CD4-positive, alpha-beta T cell treated with Interleukin-15 for 4 hours (primary cell): ENCODE measurements around the gene C1QTNF3.
"Not testable (repeated sequence)": the region's sequence is repeated elsewhere in the genome, so short reads cannot be mapped to it uniquely, and the experiment has no call there.

ENCODE experiments used
- DNase-seq: peaks from one replicate; pipeline ENCODE4 v3.0.0-alpha.2; 2020; ENCODE audit warnings: low spot score

C1QTNF3 gene

DNA sequence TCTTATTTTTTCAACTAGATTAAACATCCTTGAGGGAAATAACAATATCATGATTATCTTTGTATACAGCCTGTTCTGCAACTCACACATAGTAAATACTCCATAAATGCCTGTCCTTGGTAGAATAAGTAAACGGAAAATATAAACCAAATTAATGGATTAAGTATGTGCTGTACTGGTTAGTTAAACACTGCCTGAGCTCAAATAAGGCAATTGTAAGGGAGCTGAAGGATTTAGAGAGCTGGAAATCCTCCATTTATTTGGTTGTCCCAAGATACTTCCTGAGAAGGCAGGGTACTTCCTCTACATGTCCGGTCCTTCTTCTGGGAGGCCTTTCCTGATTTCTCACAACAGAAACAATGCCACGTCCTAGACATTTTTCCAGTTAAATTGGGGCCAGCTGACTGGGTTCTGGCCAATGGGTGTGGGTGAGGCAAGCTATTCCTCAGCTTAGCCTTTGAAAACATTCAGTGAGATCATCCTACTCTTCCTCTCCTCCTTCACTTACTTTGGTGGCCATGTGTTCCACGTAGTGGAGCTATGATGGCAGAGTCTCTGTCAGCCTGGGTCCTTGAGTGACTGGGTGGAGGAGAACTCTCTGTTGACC, 8.5 kb upstream of the C1QTNF3 start:
- DNase-seq = no peak

DNA sequence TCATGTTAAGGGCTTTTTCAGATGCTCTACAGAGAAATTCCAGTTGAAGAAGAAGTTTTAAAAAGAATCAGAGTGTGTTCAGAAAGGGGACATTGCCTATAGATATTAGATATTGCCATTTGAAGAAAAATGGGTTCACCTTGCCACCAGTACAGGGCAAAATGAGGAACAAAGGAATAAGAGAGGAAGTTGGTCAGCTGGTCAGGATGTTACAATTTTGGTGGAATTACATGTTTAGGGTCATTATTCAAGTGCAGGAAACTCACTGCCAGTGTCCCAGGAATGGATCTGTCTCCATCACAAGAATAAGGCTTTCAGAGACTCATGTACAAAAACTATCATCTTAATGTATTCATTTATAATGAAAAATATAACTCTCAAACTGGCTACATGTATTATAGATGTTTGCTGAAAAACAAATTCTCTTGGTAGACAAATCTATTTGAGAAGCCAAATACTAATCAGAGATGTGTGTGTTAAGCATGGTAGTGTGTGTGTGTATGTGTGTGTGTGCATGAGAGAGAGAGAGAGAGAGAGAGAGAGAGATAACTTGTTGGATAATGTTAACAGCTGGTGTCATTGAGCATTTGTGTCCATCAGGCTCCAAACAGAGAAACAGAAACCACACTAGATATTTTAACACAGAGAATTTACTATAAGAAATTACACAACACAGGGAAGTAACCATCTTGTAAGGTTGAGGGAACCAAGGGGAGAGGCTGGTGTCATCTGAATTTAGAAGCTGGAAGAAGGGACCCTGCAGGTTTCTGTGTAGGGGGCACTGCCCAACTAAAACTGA, 5.0 kb upstream of the C1QTNF3 start:
- DNase-seq = no peak

DNA sequence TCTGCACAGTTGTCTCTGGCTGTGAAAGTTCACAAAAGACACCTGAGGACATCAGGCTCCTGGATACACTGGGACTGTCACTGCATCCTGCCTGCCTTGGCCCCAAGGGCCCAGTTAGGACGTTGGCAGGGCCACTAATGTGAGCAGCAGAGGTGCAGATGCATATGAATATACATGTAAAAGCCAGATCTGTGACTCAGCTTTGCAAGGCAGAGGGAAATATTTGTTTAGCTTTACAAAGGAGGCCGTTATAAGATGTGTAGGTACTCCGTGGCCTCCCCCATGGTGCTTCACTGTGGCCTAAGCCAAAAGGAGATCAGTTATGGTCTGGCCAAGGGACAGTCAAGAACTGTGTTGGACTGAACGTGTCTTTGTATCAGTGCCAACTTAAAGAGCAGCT, 4.1 kb upstream of the C1QTNF3 start:
- no peak for DNase-seq

DNA sequence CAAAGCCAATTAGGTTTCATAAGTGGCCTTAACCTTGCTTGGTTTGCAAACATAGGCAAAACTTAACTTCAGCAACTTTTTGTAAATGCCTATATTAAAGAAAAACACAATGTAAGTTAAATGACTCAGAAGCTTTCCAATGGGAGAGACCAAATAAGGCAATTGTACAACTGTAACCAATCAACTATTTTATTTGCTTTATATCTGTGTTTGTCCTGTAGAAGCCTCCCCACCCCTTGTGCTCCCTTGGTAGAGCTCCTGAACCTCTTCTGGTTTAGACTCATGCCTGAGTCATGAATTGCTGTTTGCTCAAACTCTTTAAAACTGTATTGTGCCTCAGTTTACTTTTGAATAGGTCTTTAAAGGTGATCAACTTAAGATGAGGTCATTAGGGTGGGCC, 3.0 kb upstream of the C1QTNF3 start:
- DNase-seq = no peak

DNA sequence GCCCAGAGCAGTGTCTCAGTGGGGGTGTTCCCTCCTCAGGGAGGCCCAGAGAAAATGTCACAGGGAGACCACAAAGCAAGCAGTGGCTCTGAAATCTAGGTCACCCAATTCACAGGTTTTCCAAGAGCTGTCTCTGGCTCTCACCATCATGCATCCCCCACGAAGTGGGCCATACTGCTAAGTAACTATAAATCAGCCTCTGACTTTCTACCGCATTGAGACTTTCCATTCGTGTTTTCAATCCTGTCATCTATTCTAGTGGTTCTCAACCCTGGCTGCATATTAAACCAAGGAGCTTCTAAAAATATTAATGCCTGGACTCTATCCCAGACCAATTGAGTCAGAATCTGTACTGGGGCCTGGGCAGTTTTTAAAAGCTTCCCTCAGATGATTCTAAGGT, 2.0 kb upstream of the C1QTNF3 start:
- no peak for DNase-seq

DNA sequence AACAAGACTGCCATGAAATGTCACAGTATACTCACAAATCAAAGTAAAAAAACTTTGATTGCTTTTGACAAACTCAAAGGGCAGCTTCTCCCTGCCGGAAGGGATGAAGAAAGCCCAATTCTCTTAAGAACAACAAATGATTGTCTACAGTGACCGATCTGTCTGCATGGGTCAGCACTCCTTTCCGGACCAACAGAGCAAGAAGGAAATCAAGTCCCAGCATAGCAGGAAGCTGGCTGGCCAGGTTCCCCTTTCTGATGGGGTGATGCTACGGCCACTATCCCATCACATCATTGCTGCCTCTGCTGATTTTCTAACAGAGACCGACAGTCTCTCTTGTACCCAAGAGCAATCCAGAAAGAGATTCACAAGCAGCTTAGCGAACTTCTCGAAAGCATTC, 692 bp downstream of the C1QTNF3 start:
- no peak for DNase-seq

DNA sequence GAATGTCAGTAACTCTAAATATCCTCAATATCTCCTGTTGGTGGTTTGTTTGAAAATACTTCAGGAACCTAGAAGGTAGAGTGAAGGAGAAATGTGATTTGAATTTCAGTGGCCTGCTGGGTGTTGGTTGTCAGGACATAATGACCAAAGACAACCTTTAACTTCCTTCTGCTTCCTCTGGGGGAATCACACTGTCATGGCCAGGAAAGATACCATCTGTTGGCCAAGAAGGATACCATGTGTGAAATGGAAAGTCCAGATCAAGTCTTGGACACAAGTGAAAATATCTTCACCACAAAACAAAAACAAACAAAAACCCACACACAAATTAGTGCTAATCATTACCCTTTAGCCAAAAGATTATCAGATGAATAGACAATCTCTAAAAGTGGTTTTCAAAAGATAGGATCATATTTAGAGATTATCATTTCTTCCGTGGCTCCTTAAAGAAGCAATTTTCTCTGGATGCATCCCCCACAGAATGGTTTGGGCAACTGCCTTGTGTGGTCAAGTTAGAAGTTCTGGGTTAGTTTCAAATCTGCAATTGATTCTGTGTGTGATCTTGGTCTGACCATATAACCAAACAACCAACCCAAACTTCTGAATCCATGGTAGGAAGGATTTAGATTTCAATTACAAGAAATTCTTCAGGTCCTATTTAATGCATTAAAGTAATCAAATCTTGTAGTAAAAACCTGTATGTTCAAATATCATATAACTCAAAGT, 1.6 kb downstream of the C1QTNF3 start:
- DNase-seq = no peak

DNA sequence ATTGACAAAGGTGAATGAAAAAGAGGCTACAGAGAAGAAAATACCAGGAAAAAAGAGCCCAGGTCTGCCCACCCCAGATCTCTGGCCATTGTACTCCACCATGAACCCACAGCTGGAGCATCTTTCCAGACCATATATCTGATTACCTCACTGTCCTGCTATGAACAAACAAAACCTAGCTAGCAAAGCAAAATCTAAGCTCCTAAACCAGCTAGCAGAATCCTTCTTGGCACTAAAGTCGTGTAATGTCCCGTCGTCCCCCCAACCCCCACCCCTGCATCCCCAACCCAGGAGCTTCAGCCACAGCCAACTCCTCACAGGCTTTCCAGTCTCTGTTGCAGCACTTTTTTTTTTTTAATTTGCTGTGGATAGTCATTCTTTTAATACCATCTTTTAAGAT, 2.5 kb downstream of the C1QTNF3 start:
- no peak for DNase-seq

DNA sequence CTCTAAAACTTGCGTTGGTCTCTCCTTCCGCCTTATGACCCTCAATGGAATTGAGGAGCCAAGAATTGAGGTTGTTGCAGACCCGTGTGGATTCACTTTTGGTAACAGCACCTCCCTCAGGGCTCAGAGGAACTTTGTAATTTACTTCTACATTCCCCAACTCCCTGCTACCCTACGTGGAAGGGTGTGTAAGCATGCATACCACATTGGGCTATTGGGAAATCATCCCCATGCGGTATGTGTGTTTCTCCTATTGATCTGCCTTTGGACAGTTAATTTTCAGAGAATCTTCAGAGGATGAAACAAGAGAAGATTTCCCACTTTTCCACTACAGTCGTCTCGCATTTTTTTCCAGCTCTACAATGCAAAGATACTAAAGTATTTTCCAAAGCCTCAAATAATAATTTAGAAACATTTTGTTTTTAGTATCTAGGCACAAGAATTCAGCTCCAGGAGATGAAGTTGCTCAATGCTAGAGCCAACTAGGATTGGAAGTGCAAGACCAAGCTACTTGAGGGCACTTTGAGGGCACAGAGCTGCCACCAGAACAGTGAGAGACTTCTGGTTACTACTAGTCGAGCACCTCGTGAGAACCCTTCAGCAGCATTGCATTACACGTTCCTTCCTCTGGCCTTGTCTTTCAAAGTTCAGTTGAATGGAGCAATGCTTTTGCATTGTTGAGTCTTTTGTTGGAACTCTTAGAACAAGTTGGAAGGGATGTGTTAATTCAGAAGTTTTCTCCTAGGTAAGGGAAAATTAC, 3.4 kb downstream of the C1QTNF3 start:
- no peak for DNase-seq

DNA sequence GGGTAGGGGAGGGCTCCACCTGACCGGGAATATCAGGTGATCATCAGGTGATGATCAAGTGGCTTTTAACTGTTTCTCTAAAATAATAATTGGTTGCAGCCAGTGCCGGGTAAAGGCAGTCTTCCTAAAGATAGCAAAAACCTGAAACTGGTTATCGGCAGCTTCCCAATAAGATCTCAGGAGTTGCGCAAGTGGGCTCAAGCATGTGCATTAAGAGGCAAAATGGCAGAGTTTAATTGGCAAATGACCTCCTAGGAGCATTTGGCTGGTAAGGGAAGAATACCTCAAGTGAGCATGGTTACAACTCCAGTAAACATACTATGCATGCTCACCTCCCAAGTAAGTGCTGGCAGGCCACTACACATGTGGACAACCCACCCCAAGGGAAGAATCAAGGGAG, 4.2 kb downstream of the C1QTNF3 start:
- no peak for DNase-seq

DNA sequence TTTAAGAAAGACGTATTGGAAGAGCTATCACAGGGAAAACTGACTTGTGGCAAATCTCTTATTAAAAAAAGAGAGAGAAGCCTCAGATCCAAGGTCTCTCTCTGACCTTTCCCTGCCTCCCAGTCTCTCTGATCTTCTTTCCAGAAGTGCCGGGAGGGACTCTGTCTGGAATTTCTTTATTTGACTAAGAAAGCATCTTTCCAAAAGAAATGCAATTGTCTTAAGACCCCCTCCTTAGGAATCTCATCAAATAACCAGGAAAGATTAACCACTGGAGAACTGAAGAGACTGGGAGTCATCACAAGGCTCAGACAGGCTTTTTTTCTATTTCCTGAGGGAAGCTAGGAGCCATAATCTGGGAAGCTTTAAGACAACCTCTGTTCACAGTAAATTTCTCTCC, 4.6 kb downstream of the C1QTNF3 start:
- DNase-seq = no peak

DNA sequence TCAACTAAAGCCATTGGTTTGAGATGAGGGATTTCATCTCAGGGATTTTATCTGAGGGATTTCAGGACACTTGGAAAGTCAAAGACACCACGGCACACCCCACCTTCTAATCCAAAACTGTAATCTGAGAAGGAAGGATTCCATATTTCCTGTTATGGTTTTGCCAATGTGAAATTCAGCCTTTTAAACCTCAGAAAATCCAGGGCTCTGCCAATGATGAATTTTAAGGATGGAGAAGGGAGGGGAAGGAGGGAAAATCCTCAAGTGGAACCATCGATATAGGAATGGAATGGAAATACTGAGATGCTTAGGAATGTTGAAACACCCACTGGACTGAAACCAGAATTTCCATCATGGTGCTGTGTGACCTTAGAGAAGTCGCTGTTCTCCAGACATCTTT, 5.3 kb downstream of the C1QTNF3 start:
- DNase-seq = no peak

DNA sequence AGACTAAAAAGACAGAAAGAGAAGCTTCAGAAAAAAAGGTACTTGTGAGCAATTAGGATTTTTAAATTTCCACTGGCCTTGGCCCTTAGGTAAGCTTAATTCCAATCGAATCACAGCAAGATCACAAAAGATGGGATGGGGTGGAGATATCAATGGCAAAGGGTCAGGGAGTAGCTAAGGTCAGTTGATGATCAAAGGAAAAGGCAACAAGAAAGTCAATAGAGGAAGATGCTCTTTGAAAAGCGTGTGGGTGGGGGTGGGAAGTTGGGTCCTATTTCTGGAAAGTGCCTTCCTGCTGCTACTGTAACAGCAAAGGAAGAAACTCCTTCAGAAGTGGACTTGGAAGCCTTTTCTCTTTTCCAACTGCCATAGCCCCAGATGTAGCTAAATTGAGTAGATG, 7.3 kb downstream of the C1QTNF3 start:
- no peak for DNase-seq

DNA sequence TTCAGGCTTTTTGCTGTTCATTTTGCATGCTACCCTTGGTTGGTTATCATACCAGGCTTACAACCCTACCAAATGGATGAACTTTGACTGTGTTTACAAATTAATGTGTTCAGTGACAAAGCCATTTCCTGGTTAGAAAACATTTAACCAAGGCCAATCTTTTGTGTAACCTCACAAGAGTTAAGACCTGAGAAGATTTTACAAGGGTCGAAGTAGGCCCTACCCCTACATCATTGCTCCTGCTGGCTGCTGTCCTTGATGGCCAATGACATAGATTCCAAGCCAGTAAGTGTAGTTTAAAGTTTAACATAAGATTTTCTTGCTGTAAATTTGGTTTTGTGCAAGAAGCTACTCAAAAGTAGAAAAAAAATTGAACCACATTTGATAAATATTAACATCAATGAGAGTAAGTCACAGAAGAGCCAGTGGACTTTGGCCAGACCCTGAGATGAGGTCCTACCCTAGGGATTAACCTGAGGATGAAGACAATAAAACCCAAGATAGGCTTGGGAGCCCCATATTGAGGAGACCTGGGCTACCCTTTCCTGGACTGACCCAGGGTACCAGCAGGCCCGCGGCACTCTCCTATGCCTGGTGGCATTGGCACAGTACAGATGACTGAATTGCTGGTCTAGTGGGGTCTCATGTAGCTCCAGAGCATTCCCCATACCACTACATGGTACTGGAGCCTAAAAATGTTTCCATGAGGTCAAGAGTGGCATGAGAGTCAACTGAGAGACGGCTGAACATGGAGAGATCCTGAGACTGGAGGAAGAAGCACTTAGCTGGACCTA, 8.3 kb downstream of the C1QTNF3 start:
- DNase-seq = no peak

DNA sequence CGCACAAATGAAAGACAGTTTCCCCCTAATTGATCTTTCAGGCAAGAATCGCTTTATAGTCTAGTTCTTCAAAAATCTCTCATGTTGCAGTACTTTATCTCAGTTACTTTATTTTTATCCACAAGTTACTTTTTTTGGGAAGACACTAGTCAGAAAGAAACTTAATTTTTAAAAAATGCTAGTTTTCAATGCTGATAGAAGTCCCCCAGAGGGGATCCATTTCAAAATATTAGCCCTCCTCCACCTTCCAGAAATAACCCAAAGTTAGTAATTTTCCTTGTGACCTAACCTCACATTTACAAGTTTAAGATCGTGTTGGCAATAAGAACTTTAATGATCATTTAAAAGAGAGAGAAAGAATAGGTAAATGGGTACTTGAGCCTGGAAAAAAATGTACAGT, 11.0 kb downstream of the C1QTNF3 start:
- DNase-seq = no peak

DNA sequence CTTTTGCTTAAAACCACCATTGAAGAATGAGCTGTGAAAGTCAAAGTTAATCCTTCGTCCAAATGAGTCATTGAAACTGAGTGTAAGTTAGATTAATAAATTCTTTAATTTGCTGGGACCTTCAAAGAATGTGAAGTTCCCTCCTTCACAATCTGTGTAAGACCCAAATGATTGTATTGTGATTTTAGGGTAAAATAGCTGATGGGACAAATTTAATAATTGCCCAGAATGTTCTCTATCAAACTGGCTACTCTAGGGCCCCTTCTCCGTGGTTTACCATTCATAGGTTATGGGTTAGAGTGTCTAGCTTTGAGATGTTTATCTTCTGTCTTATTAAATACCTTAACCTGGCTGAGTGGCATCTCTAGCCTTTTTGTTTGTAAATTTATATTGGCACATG, 11.9 kb downstream of the C1QTNF3 start:
- no peak for DNase-seq

DNA sequence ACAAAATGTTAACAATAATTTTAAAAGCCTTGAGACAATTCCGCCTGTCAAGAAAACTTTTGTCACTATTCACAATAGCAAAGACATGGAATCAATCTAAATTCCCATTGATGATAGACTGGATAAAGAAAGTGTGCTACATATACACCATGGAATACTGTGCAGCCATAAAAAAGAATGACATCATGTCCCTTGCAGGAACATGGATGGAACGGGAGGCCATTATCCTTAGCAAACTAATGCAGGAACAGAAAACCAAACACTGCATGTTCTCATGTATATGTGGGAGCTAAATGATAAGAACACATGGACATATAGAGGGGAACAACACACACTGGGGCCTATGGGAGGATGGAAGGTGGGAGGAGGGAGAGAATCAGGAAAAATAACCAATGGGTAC, 12.4 kb downstream of the C1QTNF3 start:
- not testable (repeated sequence) for DNase-seq

DNA sequence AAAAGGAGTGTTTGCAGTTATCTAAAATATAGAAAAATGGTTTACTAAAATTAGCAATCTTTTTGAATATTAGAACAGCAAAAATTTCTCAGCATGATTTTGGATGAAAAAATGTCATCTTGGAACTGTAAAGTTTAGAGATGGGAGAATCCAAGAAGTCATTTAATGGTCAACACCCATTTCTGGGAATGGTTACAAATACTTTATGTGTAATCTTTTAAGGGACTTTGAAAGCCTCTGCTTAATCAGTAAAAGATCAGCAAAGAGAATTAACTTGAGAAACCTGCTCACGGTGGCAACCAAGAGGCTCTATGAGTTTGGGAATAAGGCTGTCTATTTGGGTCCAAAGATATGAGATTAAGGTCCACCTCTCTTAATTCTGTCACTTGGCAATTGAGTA, 13.0 kb downstream of the C1QTNF3 start:
- no peak for DNase-seq

DNA sequence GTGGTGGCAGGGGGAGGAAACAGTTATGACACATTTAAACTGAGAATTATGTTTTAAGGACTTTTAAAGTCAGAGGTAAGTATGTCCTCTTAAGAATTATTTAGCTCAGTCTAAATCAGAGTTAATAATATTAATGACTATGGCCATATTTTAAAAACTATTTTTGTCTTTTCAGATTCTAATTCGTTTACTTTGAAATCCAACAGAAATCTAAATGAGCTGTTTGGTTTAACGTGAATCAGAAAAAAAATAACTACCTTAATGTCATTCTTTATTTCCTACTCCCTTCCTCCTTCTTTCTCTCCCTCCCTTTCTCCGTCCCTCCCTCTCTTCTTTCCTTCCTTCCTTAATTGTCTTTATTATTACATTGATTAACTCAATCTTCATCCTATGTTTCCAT, 14.7 kb downstream of the C1QTNF3 start:
- no peak for DNase-seq

DNA sequence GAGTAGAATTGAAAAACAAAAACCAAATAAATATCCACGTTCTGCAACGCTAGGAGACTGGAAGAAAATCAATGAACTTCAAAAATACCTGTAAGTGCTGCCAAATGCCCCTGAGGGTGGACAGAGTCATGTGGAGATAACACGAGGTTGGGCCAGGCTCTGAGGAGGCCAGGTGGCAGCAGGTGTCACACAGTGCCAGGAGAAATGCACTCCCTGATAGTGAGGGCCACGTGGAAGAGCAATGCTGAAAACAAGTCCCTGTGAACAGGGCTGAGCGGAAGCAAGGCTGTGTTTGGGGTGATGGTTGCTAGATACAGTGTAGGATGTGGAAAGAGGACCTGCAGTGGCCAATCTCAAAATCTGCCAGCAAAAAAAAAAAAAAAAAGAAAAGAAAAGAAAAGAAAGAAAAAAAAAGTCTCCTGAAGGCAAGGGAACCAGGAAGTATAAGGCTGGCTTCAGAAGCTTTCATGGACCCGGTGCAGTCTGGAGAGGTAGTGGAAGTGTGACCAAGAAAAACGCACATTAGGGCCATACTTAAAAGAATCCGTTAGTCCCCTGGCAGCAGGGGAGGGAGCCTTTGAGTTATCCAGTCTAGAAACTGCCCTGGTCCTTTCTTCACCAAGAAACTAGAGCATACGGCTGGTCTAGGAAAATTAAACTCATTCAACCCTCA, 16.8 kb downstream of the C1QTNF3 start:
- no peak for DNase-seq

DNA sequence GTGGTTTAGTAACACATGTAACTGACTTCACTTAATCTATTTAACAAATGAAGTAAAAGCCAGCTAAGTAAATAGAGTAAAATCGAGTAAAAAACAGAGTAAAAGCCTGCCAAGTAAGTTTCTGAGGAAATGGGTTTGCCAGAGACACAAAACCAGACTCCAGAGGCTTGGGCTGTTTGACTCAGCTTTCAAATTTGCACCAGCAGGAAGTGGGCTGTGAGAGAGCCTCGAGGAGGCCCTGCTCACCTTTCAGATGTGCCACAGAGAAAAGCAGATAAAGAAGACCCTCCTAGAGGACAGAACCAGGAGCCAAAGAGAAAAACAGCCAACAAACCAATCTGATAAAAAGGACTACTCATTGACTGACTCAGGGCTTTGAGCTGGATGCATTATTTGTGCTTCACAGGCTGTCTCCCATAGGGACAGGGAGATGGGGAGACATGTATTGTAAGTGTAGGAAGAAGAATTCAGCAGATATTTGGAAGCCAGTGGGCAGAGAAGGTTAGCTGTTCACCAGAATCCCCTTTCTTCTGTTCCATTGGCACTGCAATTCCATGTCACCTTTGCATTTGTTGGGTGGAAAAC, 20.8 kb downstream of the C1QTNF3 start:
- peak; percentile 13 for DNase-seq
